Measurements from ENCODE around the gene DNAJC30. TPM values are rescaled to one million over a fixed set of nuclear protein-coding genes. Genes with fewer than 3 reads are reported as not detected.

The DNAJC30 gene
- total and polyA plus RNA-seq, 3 experiments from 2014 or later: 10.0 to 12.4 (median 10.9) TPM

- Histone ChIP-seq H3K4me1 (ENCODE audit: insufficient read depth, low read length) (peaks cover 7% of the 10 kb centered on the region), H3K4me3 (ENCODE audit: low read length) (no peak overlapping the region), H3K27ac (ENCODE audit: low read depth, low read length) (no peak overlapping the region), H3K9me3 (ENCODE audit: low read length) (no peaks in the 10 kb centered on the region), H3K36me3 (ENCODE audit: insufficient read depth, low read length) (no peaks in the 10 kb centered on the region), H3K27me3 (ENCODE audit: insufficient read depth, low read length, poor library complexity, severe bottlenecking) (peaks cover 34% of the 10 kb centered on the region)
- DNase-seq: no peak
- H3K27me3 Mint-ChIP-seq: peaks cover 38 to 73% of the 10 kb centered on the region in 2 donors
- H3K9me3 Mint-ChIP-seq: no peaks in the 10 kb centered on the region
- ChIA-PET CTCF (no interaction called here), POLR2A (no interaction called here)
- no peaks in the 10 kb centered on the region for H3K36me3 Mint-ChIP-seq
- H3K27ac Mint-ChIP-seq: no peak overlapping the region
- no peak overlapping the region for H3K4me3 Mint-ChIP-seq
- H3K4me1 Mint-ChIP-seq: peaks cover 7 to 12% (median 9%) of the 10 kb centered on the region in 3 donors
Measured at GRCh38 chr7:73650524-73650923, 32.7 kb downstream of the DNAJC30 start.

- Histone ChIP-seq H3K9me3 (ENCODE audit: low read length) (no peaks in the 10 kb centered on the region), H3K27me3 (ENCODE audit: insufficient read depth, low read length, poor library complexity, severe bottlenecking) (peaks cover 34% of the 10 kb centered on the region), H3K36me3 (ENCODE audit: insufficient read depth, low read length) (no peaks in the 10 kb centered on the region), H3K27ac (ENCODE audit: low read depth, low read length) (no peak overlapping the region), H3K4me3 (ENCODE audit: low read length) (no peak overlapping the region), H3K4me1 (ENCODE audit: insufficient read depth, low read length) (peaks cover 7% of the 10 kb centered on the region)
- POLR2A ChIA-PET: no interaction called here
- Mint-ChIP-seq H3K27me3 (peaks cover 43 to 73% of the 10 kb centered on the region in 2 donors), H3K4me1 (peaks cover 7 to 12% (median 9%) of the 10 kb centered on the region in 3 donors), H3K27ac (no peak overlapping the region), H3K9me3 (no peaks in the 10 kb centered on the region), H3K4me3 (peak overlapping the region in 2 of 7 donors; percentile 30 to 49), H3K36me3 (no peaks in the 10 kb centered on the region)
- DNase-seq: no peak
- CTCF ChIA-PET: no interaction called here
Measured at GRCh38 chr7:73649576-73649975, 33.7 kb downstream of the DNAJC30 start.

GRCh38 chr7:73648593-73649332 lies 34.5 kb downstream of the DNAJC30 start:
- H3K4me1 ChIP-seq (ENCODE audit: insufficient read depth, low read length): peaks cover 7% of the 10 kb centered on the region
- peaks cover 7 to 12% (median 9%) of the 10 kb centered on the region in 3 donors for H3K4me1 Mint-ChIP-seq
- H3K27me3 Mint-ChIP-seq: peaks cover 47 to 75% of the 10 kb centered on the region in 2 donors
- no peak for DNase-seq
- H3K27ac Mint-ChIP-seq: peak overlapping the region in 1 of 8 donors; percentile 54
- H3K9me3 ChIP-seq (ENCODE audit: low read length): no peaks in the 10 kb centered on the region
- H3K36me3 Mint-ChIP-seq: peaks cover 0 to 2% (median 0%) of the 10 kb centered on the region in 3 donors
- H3K4me3 Mint-ChIP-seq: peak overlapping the region in 5 of 7 donors; percentile 52 to 78 (median 69)
- POLR2A ChIA-PET: no interaction called here
- H3K27me3 ChIP-seq (ENCODE audit: insufficient read depth, low read length, poor library complexity, severe bottlenecking): peaks cover 34% of the 10 kb centered on the region
- CTCF ChIA-PET: no interaction called here
- no peak overlapping the region for H3K4me3 ChIP-seq (ENCODE audit: low read length)
- H3K27ac ChIP-seq (ENCODE audit: low read depth, low read length): no peak overlapping the region
- no peaks in the 10 kb centered on the region for H3K9me3 Mint-ChIP-seq
- no peaks in the 10 kb centered on the region for H3K36me3 ChIP-seq (ENCODE audit: insufficient read depth, low read length)

- peaks cover 7 to 12% (median 9%) of the 10 kb centered on the region in 3 donors for H3K4me1 Mint-ChIP-seq
- H3K27ac Mint-ChIP-seq: peak overlapping the region in 1 of 8 donors; percentile 34
- Histone ChIP-seq H3K4me3 (ENCODE audit: low read length) (no peak overlapping the region), H3K27ac (ENCODE audit: low read depth, low read length) (no peak overlapping the region), H3K9me3 (ENCODE audit: low read length) (no peaks in the 10 kb centered on the region), H3K27me3 (ENCODE audit: insufficient read depth, low read length, poor library complexity, severe bottlenecking) (peaks cover 34% of the 10 kb centered on the region), H3K36me3 (ENCODE audit: insufficient read depth, low read length) (no peaks in the 10 kb centered on the region), H3K4me1 (ENCODE audit: insufficient read depth, low read length) (peaks cover 7% of the 10 kb centered on the region)
- peaks cover 45 to 71% of the 10 kb centered on the region in 2 donors for H3K27me3 Mint-ChIP-seq
- no peaks in the 10 kb centered on the region for H3K9me3 Mint-ChIP-seq
- DNase-seq: peak in 3 of 5 donors; percentile 12 to 35 (median 23)
- peak overlapping the region in 6 of 7 donors; percentile 51 to 78 (median 68) for H3K4me3 Mint-ChIP-seq
- POLR2A ChIA-PET: no interaction called here
- H3K36me3 Mint-ChIP-seq: peaks cover 0 to 2% (median 0%) of the 10 kb centered on the region in 3 donors
- CTCF ChIA-PET: no interaction called here
Measured at GRCh38 chr7:73647725-73648592, 35.3 kb downstream of the DNAJC30 start.

- Histone ChIP-seq H3K27ac (ENCODE audit: low read depth, low read length) (no peak overlapping the region), H3K27me3 (ENCODE audit: insufficient read depth, low read length, poor library complexity, severe bottlenecking) (peaks cover 31% of the 10 kb centered on the region), H3K4me1 (ENCODE audit: insufficient read depth, low read length) (peaks cover 7% of the 10 kb centered on the region), H3K4me3 (ENCODE audit: low read length) (no peak overlapping the region), H3K36me3 (ENCODE audit: insufficient read depth, low read length) (no peaks in the 10 kb centered on the region), H3K9me3 (ENCODE audit: low read length) (no peaks in the 10 kb centered on the region)
- Mint-ChIP-seq H3K27ac (no peak overlapping the region), H3K36me3 (peaks cover 0 to 2% (median 0%) of the 10 kb centered on the region in 3 donors), H3K27me3 (peaks cover 47 to 67% of the 10 kb centered on the region in 2 donors), H3K4me1 (peaks cover 7 to 12% (median 9%) of the 10 kb centered on the region in 3 donors), H3K9me3 (no peaks in the 10 kb centered on the region), H3K4me3 (peak overlapping the region in 5 of 7 donors; percentile 11 to 61 (median 37))
- CTCF ChIA-PET: interaction anchor here (1.1 kb wide), 1 partner anchor 40 kb away, joined by 4 read pairs; no protein-coding TSS in a partner anchor
- POLR2A ChIA-PET: no interaction called here
- no peak for DNase-seq
Measured at GRCh38 chr7:73646785-73647724, 36.2 kb downstream of the DNAJC30 start.

- CTCF ChIA-PET: interaction anchor here (1.1 kb wide), 1 partner anchor 39 kb away, joined by 4 read pairs; no protein-coding TSS in a partner anchor
- Histone ChIP-seq H3K27me3 (ENCODE audit: insufficient read depth, low read length, poor library complexity, severe bottlenecking) (peaks cover 31% of the 10 kb centered on the region), H3K4me1 (ENCODE audit: insufficient read depth, low read length) (peaks cover 7% of the 10 kb centered on the region), H3K4me3 (ENCODE audit: low read length) (no peak overlapping the region), H3K27ac (ENCODE audit: low read depth, low read length) (no peak overlapping the region), H3K9me3 (ENCODE audit: low read length) (peaks cover 3% of the 10 kb centered on the region), H3K36me3 (ENCODE audit: insufficient read depth, low read length) (no peaks in the 10 kb centered on the region)
- POLR2A ChIA-PET: no interaction called here
- Mint-ChIP-seq H3K9me3 (peaks cover 0 to 8% (median 0%) of the 10 kb centered on the region in 5 donors), H3K27me3 (peaks cover 41 to 60% of the 10 kb centered on the region in 2 donors), H3K4me1 (peaks cover 7 to 12% (median 9%) of the 10 kb centered on the region in 3 donors), H3K4me3 (peak overlapping the region in 1 of 7 donors; percentile 19), H3K27ac (no peak overlapping the region), H3K36me3 (peaks cover 0 to 2% (median 0%) of the 10 kb centered on the region in 3 donors)
- DNase-seq: no peak
Measured at GRCh38 chr7:73645643-73646174, 37.5 kb downstream of the DNAJC30 start.

- H3K27ac Mint-ChIP-seq: no peak overlapping the region
- no peak overlapping the region for H3K27ac ChIP-seq (ENCODE audit: low read depth, low read length)
- H3K27me3 ChIP-seq (ENCODE audit: insufficient read depth, low read length, poor library complexity, severe bottlenecking): peaks cover 27% of the 10 kb centered on the region
- ChIA-PET CTCF (no interaction called here), POLR2A (no interaction called here)
- H3K4me1 Mint-ChIP-seq: peaks cover 7 to 12% (median 9%) of the 10 kb centered on the region in 3 donors
- H3K4me3 ChIP-seq (ENCODE audit: low read length): no peak overlapping the region
- peaks cover 0 to 2% (median 0%) of the 10 kb centered on the region in 3 donors for H3K36me3 Mint-ChIP-seq
- peaks cover 7% of the 10 kb centered on the region for H3K4me1 ChIP-seq (ENCODE audit: insufficient read depth, low read length)
- peaks cover 3% of the 10 kb centered on the region for H3K9me3 ChIP-seq (ENCODE audit: low read length)
- no peaks in the 10 kb centered on the region for H3K36me3 ChIP-seq (ENCODE audit: insufficient read depth, low read length)
- DNase-seq: no peak
- H3K27me3 Mint-ChIP-seq: peaks cover 41 to 52% of the 10 kb centered on the region in 2 donors
- H3K9me3 Mint-ChIP-seq: peaks cover 0 to 11% (median 0%) of the 10 kb centered on the region in 5 donors
- H3K4me3 Mint-ChIP-seq: no peak overlapping the region
Measured at GRCh38 chr7:73644688-73645286, 38.5 kb downstream of the DNAJC30 start.
